ENCODE measurements around the gene TRIM67. TPM values are rescaled to one million over a fixed set of nuclear protein-coding genes. Genes with fewer than 3 reads are reported as not detected.
"Not testable (repeated sequence)": the region's sequence is repeated elsewhere in the genome, so short reads cannot be mapped to it uniquely, and the experiment has no call there.

The TRIM67 gene
- total RNA-seq, 1 donor from 2014 or later, result 0.03 TPM

GRCh38 chr1:231158141-231158540, 3.7 kb upstream of the TRIM67 start:
- DNase-seq (ENCODE audit: low spot score), result not testable (repeated sequence)

GRCh38 chr1:231159202-231159962, 2.5 kb upstream of the TRIM67 start:
- DNase-seq (ENCODE audit: low spot score), result no peak

DNA sequence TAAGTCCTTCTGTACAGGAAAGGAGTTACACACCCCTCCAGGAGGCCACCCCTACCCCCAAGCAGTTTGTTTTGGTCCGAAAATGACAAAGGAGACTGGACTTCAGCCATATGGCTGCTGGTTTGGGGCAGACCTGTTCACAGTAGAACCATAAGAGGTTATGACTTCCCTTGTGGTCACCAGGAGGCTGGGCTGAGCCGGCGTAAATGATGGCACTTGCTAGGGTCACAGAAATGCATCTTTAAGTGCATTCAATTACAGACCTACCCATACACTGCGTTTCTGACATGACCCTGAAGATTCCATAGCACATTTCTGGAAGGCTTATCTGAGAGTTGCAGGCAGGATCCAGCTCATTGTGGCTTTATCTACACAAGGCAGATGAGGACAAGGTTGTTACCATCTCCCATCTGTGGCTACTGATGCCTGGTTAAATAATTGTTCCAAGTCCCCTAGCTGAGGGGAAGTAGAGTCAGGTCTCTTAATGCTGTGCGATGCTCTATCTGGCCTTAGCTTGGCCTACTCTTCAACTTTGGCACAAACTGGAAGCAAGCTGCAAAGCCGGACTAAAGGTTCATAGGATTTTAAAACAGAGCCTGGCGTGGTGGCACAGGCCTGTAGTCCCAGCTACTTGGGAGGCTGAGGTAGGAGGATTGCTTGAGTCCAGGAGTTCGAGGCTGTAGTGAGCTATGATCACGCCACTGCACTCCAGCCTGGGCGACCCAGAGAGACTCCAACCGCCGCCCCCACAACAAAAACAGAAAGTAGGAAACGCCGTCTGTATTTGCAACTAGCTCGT, 1.7 kb upstream of the TRIM67 start:
- DNase-seq (ENCODE audit: low spot score), result no peak

DNA sequence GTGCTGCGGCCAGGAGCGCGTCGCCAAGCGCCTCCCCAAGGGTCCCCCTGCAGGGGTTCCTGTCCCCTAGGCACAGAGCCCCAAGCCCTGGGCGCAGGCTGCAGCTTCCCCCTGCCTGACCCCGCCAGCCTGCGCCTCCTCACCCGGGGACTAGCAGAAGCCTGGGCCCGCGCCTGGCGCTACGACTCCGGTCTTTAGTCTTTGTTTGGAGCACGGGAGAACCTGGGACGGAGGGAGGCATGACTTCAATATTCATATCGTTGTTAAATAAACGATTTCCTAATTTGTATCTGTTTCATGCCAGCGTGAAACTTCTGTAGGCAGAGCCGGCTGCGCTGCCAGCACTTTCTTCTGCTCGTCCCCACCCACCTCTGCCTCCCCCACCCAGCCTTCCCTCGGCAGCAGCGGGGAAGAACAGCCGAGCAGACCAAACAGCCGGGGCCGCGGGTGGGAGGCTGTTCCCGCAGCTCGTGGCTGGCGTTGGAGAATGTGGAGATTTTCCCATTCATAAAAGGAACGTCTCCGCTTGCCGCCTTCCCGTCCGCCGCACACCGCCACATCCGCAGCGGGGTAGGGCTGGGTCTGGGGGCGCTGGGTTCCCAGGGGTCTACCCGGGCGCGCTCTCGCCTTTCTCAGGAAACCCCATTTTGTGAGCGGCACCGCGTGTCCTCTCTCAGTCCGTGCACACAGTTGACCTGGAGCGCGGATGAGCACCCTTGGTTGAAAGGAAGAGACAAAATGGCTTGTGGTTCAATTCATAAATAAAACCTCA, 777 bp upstream of the TRIM67 start:
- DNase-seq (ENCODE audit: low spot score), result no peak

DNA sequence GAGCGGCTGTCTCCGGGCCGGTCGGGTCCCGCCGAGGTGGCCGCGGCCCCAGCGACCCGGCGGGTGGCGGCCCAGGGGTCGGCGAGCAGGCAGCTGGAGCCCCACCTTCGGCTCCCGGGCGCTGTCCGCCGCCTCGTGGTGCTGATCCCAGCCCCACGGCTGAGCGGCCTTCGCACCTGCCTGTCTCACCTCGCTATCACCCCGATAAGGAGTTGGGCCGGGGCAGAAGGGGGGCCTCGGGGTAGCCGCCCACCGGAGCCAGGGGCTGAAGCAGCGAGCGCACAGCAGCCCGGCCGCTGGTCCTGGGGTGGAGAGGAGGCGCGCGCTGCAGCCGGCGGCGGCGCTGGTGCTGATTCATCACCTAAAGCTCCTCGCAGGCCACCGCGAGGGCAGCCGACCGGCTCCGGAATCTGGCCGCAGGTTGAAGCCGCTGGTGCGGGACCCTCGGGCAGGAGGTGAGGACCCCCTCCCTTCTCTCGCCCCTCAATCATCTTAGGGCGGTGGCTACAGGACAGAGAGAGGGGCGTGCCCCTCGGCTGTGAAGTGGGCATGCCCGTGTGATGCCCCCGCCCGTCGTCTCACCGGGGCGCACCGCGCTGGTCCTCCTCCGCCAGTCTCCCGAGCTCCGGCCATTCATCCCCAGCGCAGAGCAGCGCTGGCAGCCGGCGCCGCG, 575 bp downstream of the TRIM67 start:
- DNase-seq (ENCODE audit: low spot score), result peak; percentile 27

GRCh38 chr1:231162970-231163829, 1.3 kb downstream of the TRIM67 start:
- DNase-seq (ENCODE audit: low spot score), result no peak

- no peak for DNase-seq (ENCODE audit: low spot score)
Measured at GRCh38 chr1:231163830-231164427, 2.1 kb downstream of the TRIM67 start.

DNA sequence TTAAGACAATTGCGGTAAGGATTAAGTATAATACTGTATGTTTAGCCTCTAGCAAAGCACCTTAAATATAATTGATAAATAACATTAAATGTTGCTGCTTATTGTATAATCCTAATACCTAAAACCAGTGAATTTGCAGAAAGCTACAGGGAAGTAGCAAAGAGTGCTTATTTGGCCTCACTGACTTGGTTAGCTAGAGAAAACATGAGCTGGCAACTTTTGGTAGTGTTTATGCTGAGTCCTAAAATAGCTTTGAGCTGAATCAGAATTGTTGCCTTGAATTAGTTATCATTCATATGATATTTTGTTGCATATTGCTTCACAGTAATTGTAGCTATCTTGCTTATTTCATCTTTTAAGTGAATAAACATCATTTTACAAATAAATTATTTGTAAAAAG, 3.5 kb downstream of the TRIM67 start:
- DNase-seq (ENCODE audit: low spot score), result no peak

- no peak for DNase-seq (ENCODE audit: low spot score)
Measured at GRCh38 chr1:231166398-231166797, 4.5 kb downstream of the TRIM67 start.

- DNase-seq (ENCODE audit: low spot score), result no peak
Measured at GRCh38 chr1:231170875-231171274, 9.0 kb downstream of the TRIM67 start.

DNA sequence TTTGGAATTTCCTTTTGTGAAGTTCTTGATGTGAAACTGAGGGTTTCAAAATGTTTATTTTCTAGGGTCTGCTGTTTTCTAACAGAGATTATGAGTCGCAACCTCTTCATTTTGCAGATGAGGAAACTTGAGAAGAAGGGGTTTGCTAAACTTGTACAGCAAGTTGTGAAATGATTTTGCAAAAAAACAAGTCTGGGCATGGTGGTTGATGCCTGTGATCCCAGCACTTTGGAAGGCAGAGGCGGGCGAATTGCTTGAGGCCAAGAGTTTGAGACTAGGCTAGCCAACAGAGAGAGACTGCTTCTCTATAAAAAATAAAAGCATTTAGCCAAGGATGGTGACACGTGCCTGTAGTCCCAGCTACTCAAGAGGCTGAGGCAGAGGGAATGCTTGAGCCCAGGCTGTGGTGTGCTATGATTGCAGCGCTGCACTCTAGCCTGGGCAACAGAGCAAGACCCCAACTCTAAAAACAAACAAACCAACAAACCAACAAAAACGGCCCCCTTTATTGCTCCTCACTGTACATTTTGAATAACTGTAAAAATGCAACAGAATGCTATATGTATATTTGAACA, 9.9 kb downstream of the TRIM67 start:
- DNase-seq (ENCODE audit: low spot score), result no peak

GRCh38 chr1:231172411-231172810, 10.6 kb downstream of the TRIM67 start:
- DNase-seq (ENCODE audit: low spot score), result no peak

GRCh38 chr1:231176421-231176820, 14.6 kb downstream of the TRIM67 start:
- DNase-seq (ENCODE audit: low spot score), result no peak

- no peak for DNase-seq (ENCODE audit: low spot score)
Measured at GRCh38 chr1:231177226-231177625, 15.4 kb downstream of the TRIM67 start.

- DNase-seq (ENCODE audit: low spot score), result no peak
Measured at GRCh38 chr1:231177936-231178335, 16.1 kb downstream of the TRIM67 start.

DNA sequence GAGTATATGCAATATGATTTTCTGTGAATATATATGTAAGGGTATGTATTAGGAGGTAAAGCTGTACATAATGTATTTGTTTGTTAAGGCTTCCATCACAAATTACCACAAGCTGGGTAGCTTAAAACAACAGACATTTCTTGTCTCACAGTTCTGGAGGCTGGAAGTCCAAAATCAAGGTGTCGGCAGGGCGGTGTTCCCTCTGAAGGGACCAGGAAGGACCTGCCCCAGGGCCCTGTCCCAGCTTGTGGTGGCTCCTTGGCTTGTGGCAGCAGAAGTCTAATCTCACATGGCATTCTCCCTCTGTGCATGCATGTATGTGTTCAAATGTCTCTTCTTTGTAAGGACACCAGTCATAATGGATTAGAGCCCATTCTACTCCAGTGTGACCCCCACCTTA, 17.1 kb downstream of the TRIM67 start:
- DNase-seq (ENCODE audit: low spot score), result no peak

- no peak for DNase-seq (ENCODE audit: low spot score)
Measured at GRCh38 chr1:231180034-231180433, 18.2 kb downstream of the TRIM67 start.

DNA sequence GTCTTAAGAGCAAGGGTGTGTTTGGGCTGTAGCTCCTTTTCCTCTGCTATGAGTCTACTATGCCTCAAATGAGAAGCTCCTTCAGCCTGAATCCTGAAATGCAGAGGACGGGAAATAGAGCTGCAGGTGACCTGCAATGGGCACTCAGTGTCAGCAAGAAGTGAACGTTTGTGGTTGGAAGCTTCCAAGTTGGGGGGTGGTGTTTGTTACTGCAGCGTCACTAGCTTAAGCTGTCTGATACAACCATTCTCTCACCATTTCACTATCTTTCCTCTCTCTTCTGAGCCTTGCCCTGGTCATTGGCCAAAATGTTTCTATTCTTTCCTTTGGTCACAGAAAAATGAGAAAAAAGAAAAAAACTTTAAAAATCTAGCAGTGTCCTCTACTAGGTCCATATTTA, 19.4 kb downstream of the TRIM67 start:
- no peak for DNase-seq (ENCODE audit: low spot score)

DNA sequence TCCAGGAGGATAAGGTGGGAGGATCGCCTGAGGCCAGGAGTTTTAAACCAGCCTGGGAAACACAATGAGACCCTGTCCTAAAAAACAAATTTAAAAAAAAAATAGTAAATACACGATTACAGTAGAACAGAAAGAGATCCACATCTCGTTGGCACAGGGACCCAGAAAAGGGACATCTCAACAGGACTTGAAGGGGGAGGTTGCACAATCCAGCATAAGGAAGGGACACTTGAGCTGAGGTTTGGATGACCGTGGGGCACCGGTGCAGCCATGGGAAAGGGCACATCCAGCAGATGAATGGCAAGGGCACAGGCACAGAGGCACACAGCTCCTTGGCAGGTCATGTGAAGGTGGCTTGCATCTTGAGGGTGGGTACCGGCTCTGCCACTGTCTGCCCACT, 20.5 kb downstream of the TRIM67 start:
- no peak for DNase-seq (ENCODE audit: low spot score)
